Choroid plexus epithelial cell (primary cell): ENCODE results near the gene ANKMY1.
A peak's percentile ranks its signal among the peaks of the same experiment; 100 is the strongest.

Experiments used
- DNase-seq: peaks from one replicate; pipeline ENCODE4 v3.0.0-alpha.2; 2010; ENCODE audit warnings: low read depth
- H3K4me3 ChIP-seq: 2 replicates; pipeline ENCODE4 v1.5.1; 2011; ENCODE audit warnings: low read depth, mild to moderate bottlenecking, control low read depth, low read length, moderate library complexity
- CTCF ChIP-seq: conservative IDR thresholded peaks from 2 replicates; pipeline ENCODE4 v1.5.1; 2011; ENCODE audit warnings: low read depth, mild to moderate bottlenecking, control low read depth, inconsistent platforms, low read length, moderate library complexity

ANKMY1 gene

GRCh38 chr2:240433973-240434727 lies 123.6 kb downstream of the ANKMY1 start:
- peak; percentile 87 for DNase-seq
- H3K4me3 ChIP-seq, result peak overlapping the region; percentile 57
- no peak for TF ChIP-seq CTCF

- no peak for TF ChIP-seq CTCF
- no peak for DNase-seq
- no peak overlapping the region for H3K4me3 ChIP-seq
Observed at GRCh38 chr2:240432820-240433801, 124.7 kb downstream of the ANKMY1 start.

DNA sequence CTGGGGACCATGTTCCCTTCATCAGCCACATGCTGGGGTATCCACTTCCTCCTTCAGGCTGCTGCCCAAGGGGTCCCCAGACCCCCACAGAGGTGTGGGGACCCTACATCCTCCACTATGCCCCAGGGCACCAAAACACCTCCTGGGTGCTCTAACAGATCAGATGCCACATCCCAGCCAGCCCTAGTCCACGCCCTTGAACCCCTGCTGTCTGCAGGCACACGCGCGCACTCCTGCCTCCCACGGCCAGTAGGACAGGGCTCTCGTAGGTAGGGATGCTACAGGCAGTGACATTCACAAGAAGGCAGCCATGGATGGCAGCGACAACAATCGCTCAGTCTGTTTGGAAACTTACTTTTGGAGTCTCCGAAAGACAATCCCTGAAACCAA lies 125.4 kb downstream of the ANKMY1 start:
- no peak overlapping the region for H3K4me3 ChIP-seq
- TF ChIP-seq CTCF, result no peak

DNA sequence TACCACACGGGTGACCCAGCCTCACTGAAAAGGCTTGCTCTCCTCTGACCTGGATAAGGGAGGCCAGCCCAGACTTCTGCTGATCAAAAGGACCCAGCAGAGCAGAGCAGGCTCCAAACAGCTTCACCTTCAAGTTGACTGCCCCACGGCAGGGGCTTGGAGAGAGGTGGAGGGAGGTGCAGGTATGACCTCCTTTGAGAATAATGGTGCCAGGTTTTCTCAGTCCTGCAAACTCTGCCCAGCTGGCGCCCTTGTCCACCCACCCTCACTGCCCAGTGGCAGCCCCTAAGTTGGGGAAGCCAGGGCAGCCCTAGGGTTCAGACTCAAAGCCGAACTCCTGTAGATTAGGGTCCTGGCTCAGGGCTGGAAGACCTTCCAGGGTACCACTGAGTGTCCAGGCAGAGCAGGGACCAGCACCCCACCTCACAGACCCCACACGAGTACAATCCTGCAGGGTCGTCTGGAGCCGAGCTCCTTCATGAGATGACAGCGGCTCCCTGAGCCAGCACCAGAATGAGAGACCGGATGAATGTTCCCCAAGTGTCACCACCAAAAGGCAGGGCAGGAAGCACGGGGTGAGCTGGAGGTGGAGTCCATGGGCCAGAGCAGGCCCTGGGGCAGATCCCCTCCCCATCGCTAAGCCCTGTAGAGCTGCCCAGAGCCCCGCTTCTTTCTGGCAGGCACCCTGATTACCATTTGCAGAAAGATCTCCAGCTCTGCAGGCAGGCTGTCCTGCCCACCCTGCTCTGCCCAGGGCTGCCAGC lies 125.9 kb downstream of the ANKMY1 start:
- TF ChIP-seq CTCF, result no peak
- no peak for DNase-seq
- H3K4me3 ChIP-seq, result no peak overlapping the region

More for the DNA sequence above, 125.4 kb downstream of the ANKMY1 start:
- DNase-seq, result no peak

GRCh38 chr2:240431271-240431660 lies 126.5 kb downstream of the ANKMY1 start:
- no peak for DNase-seq
- TF ChIP-seq CTCF, result no peak
- H3K4me3 ChIP-seq, result no peak overlapping the region

DNA sequence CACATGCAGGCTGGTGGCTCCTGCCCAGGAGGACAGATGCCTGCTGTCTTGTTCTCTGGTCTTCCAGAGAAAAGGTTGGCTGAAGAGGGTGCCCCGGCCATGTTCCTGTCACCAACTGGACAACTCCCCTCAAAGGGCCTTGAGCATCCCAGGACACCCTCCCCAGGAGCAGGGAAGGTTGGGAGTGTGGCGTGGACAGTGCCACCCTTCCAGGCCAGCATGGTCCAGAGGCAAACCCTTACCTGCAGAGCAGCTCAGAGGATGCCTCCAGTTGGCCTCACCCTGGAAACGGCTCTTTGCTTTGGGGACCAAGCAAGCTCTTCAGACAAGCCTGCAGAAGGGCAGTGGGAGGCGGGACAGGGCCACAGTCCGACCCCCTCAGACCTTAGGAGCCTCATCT lies 127.2 kb downstream of the ANKMY1 start:
- no peak for DNase-seq
- no peak overlapping the region for H3K4me3 ChIP-seq
- TF ChIP-seq CTCF, result no peak
